ENCODE data around the gene SERPINA3. TPM values are rescaled to one million over a fixed set of nuclear protein-coding genes. Genes with fewer than 3 reads are reported as not detected.
A peak's percentile ranks its signal among the peaks of the same experiment; 100 is the strongest.

The SERPINA3 gene
- total RNA-seq, 2 donors from 2014 or later: 352 to 505 TPM

DNA sequence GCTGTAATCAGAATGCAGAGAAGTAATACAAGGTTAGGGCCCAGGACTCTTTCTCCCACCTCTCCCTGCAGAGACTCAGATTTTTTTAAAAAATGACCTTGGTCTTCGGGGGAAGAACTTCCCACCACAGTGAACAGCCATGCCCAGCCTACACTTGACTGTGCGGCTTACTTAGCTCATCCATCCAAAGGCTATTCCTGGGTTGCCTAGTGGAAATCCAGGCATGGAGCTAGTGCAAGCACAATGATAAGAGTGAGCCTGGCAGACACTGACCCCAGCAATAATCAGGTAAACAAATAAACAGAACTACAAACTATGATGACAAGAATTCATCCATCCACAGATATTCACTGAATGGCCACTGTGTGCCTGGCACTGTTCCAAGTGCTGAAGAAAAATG, 16.3 kb upstream of the SERPINA3 start:
- H3K4me3 ChIP-seq: no peak overlapping the region
- intact Hi-C loops (cut with DNase I): no loop called here
- H3K9me3 ChIP-seq: no peaks in the 10 kb centered on the region
- no peaks in the 10 kb centered on the region for H3K36me3 ChIP-seq
- no peak overlapping the region for H3K27ac ChIP-seq
- TF ChIP-seq POLR2AphosphoS5 (IDR thresholded peaks at IDR 0.05) (no peak), POLR2A (IDR thresholded peaks at IDR 0.05) (no peak)
- TF ChIP-seq, protein P1, sequence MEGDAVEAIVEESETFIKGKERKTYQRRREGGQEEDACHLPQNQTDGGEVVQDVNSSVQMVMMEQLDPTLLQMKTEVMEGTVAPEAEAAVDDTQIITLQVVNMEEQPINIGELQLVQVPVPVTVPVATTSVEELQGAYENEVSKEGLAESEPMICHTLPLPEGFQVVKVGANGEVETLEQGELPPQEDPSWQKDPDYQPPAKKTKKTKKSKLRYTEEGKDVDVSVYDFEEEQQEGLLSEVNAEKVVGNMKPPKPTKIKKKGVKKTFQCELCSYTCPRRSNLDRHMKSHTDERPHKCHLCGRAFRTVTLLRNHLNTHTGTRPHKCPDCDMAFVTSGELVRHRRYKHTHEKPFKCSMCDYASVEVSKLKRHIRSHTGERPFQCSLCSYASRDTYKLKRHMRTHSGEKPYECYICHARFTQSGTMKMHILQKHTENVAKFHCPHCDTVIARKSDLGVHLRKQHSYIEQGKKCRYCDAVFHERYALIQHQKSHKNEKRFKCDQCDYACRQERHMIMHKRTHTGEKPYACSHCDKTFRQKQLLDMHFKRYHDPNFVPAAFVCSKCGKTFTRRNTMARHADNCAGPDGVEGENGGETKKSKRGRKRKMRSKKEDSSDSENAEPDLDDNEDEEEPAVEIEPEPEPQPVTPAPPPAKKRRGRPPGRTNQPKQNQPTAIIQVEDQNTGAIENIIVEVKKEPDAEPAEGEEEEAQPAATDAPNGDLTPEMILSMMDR (IDR thresholded peaks at IDR 0.05): no peak
- no peak for DNase-seq (ENCODE audit: low spot score)
- no peaks in the 10 kb centered on the region for H3K27me3 ChIP-seq (replicated peaks; ENCODE audit: insufficient read depth)
- peaks cover 14% of the 10 kb centered on the region for H3K4me1 ChIP-seq (replicated peaks)
- WGBS: 92% methylated on average over 2 of the region's 2 CpGs

DNA sequence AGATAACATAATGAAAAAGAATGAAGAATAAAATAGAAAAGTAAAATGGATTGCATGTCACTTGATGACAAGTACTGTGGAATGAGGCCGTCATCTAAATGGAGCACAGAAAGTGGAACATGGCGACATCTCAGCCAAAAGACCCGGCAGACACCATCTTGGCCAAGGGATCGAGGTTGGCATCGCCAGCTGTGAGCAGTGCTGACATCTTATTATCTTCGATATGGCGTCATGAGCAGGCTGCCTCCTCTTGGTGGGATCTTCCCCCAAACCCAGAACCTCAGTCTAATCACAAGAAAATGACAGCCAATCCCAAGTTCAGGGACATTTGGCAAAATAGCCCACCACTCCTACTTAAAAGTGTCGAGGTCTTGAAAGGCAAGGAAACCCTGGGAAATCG, 15.8 kb upstream of the SERPINA3 start:
- Histone ChIP-seq H3K9me3 (no peaks in the 10 kb centered on the region), H3K36me3 (no peaks in the 10 kb centered on the region), H3K4me1 (replicated peaks) (peaks cover 14% of the 10 kb centered on the region), H3K27ac (no peak overlapping the region), H3K27me3 (replicated peaks; ENCODE audit: insufficient read depth) (no peaks in the 10 kb centered on the region), H3K4me3 (no peak overlapping the region)
- intact Hi-C loops (cut with DNase I): no loop called here
- TF ChIP-seq POLR2AphosphoS5 (IDR thresholded peaks at IDR 0.05): no peak
- no peak for TF ChIP-seq POLR2A (IDR thresholded peaks at IDR 0.05)
- TF ChIP-seq, protein P1 (IDR thresholded peaks at IDR 0.05): no peak
- no peak for DNase-seq (ENCODE audit: low spot score)
- WGBS: 96% methylated on average over 9 of the region's 9 CpGs

DNA sequence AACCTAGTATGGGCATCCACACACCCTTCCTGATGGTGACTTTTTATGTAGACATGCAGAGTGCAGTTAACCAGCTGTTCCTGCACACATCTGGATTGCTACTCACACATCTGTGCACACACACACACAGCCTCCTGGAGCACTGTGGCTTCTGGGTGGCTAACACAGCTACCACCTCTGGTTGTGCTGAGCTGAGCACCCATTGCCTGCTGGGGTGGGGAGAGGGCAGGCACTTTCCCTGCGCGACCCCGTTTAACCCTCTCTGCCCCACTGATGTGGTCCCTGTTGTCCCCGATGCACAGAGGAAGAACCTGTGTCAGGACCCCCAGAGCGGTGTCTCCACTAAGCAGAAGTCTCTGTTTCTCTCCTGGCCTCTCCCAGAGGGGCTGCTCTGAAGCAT, 14.4 kb upstream of the SERPINA3 start:
- no peak for TF ChIP-seq POLR2AphosphoS5 (IDR thresholded peaks at IDR 0.05)
- TF ChIP-seq, protein P1 (IDR thresholded peaks at IDR 0.05): no peak
- no peak for TF ChIP-seq POLR2A (IDR thresholded peaks at IDR 0.05)
- no peak overlapping the region for H3K4me3 ChIP-seq
- H3K27ac ChIP-seq: peak overlapping the region in 1 of 2 donors; percentile 85
- no peaks in the 10 kb centered on the region for H3K36me3 ChIP-seq
- peaks cover 14% of the 10 kb centered on the region for H3K4me1 ChIP-seq (replicated peaks)
- 82% methylated on average over 5 of the region's 5 CpGs for WGBS
- H3K9me3 ChIP-seq: no peaks in the 10 kb centered on the region
- intact Hi-C loops (cut with DNase I): no loop called here
- no peak for DNase-seq (ENCODE audit: low spot score)
- no peaks in the 10 kb centered on the region for H3K27me3 ChIP-seq (replicated peaks; ENCODE audit: insufficient read depth)

DNA sequence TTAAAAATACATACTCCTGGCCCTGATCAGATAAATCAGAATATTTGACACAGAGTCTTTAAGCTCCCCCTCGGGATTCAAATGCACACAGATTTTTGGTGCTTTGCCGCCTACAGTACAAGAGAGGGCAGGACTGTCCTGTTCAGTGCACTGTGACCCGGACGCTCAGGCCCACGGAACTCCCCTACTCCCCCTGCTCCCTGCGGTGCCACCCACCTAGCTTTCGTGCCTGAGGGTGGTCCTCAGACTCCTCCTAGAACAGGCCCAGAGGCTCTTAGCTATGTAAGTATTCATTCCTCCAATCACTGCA, 13.7 kb upstream of the SERPINA3 start:
- H3K4me1 ChIP-seq (replicated peaks): peaks cover 14% of the 10 kb centered on the region
- 69% methylated on average over 7 of the region's 7 CpGs for WGBS
- intact Hi-C loops (cut with DNase I): no loop called here
- H3K4me3 ChIP-seq: no peak overlapping the region
- TF ChIP-seq, protein P1 (IDR thresholded peaks at IDR 0.05): no peak
- TF ChIP-seq POLR2AphosphoS5 (IDR thresholded peaks at IDR 0.05) (no peak), POLR2A (IDR thresholded peaks at IDR 0.05) (no peak)
- no peaks in the 10 kb centered on the region for H3K9me3 ChIP-seq
- H3K36me3 ChIP-seq: no peaks in the 10 kb centered on the region
- H3K27me3 ChIP-seq (replicated peaks; ENCODE audit: insufficient read depth): no peaks in the 10 kb centered on the region
- no peak for DNase-seq (ENCODE audit: low spot score)
- H3K27ac ChIP-seq: peak overlapping the region; percentile 60 to 85

DNA sequence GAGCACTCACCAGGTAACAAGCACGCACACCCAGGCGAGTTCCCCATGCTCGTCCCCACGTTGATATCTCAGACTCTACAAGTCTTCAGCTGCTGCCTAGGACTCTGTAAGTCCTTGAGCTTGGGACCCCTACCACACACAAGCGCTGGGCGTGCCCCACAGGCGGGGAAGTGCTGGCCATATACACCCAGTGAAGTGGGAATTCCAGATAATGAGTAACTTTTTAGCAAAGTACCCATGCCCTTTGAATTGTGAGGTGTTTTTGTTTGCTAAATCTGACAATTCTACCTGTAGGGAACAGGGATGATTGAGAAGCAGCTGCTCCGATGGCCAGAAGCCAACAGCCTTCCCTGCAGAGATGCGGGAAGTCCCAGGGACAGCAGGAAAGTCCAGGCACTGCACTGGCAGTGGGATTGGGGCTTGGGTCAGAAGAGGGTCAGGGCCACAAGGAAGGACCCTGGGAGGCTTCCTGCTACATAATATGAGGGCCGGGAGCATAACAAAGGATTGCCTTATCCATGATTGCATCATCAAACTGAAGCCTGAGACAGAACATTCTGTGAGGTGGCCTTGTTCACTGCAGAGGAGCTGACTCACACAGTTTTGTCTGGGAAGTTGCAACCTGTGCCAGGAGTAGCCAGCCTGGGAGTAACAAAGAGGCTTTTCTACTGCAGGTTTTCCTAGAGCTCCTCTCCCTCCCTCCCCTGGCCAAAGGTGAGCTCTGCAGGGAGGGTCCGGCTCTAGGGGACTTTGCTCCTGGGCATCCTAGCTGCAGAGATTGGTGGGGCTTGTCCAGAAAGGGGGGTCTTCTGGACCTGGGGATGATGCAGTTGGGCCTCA, 13.2 kb upstream of the SERPINA3 start:
- Histone ChIP-seq H3K9me3 (no peaks in the 10 kb centered on the region), H3K27ac (peak overlapping the region; percentile 60 to 85), H3K27me3 (replicated peaks; ENCODE audit: insufficient read depth) (no peaks in the 10 kb centered on the region), H3K4me3 (no peak overlapping the region), H3K36me3 (no peaks in the 10 kb centered on the region), H3K4me1 (replicated peaks) (peaks cover 14% of the 10 kb centered on the region)
- peak; percentile 92 for DNase-seq (ENCODE audit: low spot score)
- intact Hi-C loops (cut with DNase I): no loop called here
- WGBS: 52% methylated on average over 11 of the region's 11 CpGs
- TF ChIP-seq POLR2AphosphoS5 (IDR thresholded peaks at IDR 0.05): peak; percentile 95
- no peak for TF ChIP-seq POLR2A (IDR thresholded peaks at IDR 0.05)
- TF ChIP-seq, protein P1 (IDR thresholded peaks at IDR 0.05): peak in 2 of 4 experiments; percentile 29 to 45
